ENCODE data around the gene ZNF302.
"Not testable (repeated sequence)": the region's sequence is repeated elsewhere in the genome, so short reads cannot be mapped to it uniquely, and the experiment has no call there.

Gene ZNF302

DNA sequence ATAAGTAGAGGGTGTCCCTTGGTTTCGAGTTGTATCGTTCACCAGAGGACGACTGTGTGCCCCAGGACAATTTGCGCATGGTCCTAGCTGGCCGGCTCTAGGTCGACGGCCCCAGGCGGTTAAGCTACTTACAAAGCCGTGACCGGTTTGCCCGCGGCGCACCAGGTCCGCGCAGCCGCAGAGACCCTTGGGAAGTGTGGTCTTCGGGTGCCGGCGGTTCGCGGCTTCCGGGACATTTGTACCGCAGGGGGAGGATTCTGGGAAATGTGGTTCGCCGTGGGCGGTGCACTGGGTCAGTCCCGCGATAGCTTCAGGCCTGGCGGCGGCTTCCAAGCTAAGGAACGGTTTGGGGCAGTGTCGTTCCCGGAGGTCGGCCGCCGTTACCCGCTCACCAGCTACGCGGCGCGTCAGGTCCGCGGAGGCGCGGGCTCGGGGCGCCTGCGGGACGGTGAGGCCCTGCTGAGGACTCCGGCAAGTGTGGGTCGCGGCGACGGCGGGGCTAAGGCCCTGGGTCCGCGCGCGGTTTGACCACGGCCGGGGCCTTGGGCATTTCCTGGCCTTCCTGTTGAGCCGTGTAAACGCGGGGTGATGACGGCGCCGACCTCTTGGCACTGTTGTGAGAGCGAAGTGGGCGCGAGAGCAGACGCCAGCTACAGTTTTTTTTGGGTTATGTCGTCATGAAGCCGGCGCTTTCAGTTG is at the start of gene ZNF302:
Gene ZNF302, plus strand, starts transcription at position 293 of the 699 bp plus-strand sequence. CDS start 1,127 bp downstream, outside the sequence.
- peak; percentile 95 for DNase-seq (ENCODE audit: low read depth)

DNA sequence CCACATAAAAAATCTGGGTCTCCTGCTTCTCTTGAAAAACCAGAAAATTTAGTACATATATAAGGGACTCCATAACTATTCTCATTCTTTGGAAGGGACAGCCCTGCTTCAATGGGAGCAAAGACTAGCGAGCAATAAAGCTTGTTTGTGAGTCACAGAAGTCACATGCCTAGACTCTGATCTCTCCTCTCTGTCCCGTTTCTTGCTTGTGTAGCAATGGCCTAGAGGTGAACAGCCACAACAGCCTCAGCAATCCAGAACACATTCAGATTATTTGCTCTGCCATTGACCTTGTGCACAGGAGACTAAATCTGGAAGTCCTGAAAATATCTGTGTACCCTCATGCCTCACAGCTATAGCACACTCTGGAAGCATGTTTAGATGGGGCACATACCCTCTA is 43.7 kb upstream of the ZNF302 start:
- DNase-seq (ENCODE audit: low read depth), result no peak

DNA sequence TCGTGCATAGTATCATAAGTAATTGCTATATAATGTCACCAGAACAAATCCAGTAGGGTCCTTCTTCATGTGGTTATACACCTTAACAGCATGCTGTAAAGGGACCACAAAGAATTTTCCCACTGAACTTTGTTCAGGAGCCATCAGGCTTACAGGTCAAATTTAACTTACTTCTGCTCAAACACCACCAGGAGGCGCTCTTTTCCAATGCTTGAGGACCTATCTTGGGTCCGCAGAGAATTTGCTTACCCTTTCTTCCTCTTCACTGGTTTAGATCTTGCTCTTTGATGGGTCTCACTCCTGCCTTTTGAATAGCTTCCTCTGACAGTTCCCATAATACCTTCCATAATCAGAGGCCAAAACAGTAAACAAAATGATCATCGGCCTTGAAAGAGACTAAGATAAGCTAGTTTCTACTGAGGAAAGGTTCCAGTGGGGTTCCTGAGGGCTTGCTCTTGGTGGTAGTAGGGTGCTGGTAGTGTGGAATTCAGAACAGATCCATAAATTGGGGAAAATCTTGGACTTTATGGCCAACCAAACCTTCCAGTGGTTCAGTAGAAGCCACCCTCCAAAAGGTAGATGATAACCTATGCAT is 37.9 kb upstream of the ZNF302 start:
- no peak for DNase-seq (ENCODE audit: low read depth)

DNA sequence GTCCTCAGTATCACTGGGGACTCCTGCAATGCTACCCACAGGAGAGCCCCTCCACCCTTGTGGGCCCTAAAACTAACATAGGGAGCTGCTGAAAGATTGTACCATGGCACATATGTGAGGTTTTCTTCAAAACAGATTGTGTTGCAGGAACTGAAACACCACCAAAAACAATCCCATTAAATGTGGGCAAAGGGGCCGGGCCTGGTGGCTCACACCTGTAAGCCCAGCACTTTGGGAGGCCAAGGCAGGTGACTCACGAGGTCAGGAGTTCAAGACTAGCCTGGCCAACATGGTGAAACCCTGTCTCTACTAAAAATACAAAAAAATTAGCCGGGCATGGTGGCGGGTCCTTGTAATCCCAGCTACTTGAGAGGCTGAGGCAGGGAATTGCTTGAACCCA is 35.2 kb upstream of the ZNF302 start:
- no peak for DNase-seq (ENCODE audit: low read depth)

DNA sequence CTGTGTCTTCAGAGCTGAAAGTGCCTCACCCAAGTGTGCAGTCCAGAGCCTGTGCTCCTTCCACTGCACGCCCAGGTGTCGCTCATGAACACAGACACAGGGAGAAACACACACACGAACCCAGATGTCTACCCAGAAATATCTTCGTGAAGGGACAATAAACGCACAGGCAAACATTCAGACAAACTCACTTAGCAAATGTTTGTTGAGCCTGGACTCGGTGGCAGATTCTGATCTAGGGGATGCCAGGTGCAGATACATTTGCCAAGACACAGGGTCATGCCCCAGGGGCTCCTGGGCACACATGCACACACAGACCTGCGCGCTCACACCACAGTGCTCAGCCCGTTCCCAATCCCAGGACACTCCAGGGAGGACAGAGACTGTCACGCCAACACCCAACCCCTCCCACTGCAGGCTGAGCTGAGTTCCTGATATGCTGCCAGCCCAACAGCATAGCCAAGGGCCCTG is 32.5 kb upstream of the ZNF302 start:
- DNase-seq (ENCODE audit: low read depth), result no peak

DNA sequence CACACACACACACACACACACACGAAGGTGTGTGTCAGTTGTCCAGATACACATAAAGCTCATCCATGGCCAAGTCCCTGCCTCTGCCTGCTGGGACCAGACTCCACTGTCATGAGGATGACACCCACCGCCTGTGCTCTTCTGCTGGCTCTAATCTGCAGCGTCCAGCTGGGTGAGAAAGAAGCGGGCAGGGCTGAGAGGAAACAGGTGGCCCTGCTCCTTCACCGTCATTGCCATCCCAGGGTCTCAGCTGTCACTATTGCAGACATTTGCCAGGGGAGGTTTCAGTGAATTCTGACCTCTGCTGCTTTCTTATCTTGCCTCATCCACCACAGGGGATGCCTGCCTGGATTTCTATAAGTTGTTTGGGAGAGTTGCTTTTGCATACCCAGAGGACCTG is 31.9 kb upstream of the ZNF302 start:
- DNase-seq (ENCODE audit: low read depth), result no peak

DNA sequence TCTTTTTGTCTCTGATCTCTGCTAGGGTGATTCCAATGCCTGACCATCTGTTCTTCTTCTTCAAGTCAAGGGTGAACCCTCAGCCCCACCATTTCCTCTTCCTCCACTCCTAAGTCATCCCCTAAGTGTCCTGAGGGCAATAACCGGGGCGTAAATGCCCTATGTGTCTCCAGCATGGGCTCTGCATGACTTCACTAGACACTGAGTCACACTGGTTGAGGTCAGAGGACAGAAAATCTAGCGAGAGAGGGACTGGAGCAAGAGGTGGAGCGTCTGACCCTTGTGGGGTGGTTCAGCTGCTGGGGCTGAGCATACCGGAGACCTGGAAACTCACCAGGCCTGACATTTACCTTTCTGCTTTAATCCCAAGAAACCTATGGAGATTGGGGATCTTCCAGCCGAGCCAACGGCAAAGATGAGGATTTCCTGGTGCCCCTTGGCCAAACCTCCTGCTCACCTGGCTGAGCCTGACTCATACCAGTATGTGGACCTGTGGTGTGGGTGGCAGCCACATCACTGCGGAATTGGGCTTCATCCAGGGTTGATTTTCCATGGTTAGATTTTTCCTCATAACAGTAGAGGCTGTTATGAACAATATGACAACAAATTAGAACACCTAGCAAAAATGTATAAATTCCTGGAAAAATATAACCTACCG is 27.5 kb upstream of the ZNF302 start:
- no peak for DNase-seq (ENCODE audit: low read depth)

DNA sequence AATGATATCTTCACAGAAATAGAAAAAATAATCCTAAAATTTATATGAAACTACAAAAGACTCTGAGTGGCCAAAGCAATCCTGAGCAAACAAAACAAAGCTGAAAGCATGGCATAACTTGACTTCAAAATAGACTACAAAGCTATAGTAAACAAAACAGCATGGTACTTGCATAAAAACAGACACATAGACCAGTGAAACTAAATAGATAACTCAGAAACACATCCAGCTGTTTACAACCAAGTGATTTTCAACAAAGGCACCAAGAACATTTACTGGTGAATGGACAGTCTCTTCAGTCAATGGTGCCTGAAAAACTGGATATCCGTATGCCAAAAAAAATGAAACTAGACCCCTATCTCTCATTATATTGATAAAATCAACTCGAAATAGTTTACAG is 25.7 kb upstream of the ZNF302 start:
- no peak for DNase-seq (ENCODE audit: low read depth)

DNA sequence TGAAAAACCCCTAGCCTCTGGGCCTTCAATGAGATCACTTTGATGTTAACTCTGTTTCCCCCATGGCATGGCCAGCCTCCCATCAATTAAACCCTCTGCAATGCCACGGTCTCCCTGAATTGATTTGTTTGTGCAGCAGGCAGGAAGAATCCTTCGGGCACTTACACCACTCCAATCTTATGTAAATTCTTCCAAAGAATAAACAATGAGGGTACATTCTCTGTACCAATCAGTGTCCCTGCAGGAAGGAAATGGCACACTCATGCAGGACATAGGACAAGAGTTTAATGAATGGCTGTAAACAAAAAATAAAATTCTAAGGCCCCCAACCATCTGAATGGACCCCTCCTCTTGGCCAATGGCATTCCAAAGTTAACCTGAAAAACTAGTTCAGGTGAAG is 22.7 kb upstream of the ZNF302 start:
- no peak for DNase-seq (ENCODE audit: low read depth)

DNA sequence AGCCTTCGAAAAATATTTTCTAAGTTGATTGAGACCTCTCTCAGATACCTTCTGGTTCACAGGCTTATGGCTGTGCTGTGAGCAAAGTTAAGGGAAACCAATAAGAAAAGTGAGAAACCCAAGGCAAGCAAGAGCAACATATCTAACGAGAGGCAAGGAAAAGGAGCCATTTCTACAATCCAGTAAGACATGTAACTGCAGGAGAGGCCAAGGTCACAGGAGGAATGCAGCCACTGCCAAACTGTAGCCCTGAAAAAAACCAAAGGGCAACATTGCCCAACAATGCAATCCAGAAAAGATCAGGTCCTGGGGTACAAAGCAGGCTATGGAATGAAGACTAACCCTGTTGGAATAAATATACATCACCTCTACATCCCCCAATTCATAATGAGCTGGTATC is 21.8 kb upstream of the ZNF302 start:
- DNase-seq (ENCODE audit: low read depth), result no peak

DNA sequence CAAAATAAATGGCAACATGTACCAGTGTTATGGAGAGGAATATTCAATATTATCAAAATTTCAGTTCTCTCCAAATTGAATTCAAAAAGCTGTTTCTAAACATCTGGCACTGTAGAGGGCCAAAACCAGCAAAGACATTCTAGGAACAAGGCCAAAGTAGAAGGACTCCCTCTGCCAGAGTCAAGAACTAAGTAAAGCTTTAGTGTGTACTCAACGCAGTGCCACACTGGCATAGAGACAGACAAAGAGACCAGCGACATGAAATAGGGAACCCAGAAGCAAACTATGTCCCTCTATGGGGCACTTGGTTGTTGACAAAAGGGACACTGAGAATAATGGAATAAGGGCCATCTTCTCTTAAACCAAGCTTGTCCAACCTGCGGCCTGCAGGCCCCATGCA is 16.1 kb upstream of the ZNF302 start:
- no peak for DNase-seq (ENCODE audit: low read depth)

DNA sequence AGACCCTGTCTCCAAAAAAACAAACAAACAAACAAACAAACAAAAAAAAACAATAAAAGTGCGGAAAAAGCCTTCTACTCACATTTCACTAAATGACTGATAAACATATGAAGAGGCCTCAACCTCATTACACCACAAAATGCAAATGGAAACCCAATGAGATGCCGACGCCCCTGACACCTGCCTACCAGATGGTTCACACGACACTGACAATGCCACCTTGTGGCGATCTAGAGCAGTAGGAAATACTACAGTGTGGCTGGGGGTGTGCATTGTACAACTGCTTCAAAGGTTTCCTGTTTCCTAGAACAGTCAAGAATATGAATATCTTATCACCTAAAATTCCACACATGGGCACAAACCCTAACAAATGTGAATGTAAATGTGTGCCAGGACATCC is 14.6 kb upstream of the ZNF302 start:
- no peak for DNase-seq (ENCODE audit: low read depth)

DNA sequence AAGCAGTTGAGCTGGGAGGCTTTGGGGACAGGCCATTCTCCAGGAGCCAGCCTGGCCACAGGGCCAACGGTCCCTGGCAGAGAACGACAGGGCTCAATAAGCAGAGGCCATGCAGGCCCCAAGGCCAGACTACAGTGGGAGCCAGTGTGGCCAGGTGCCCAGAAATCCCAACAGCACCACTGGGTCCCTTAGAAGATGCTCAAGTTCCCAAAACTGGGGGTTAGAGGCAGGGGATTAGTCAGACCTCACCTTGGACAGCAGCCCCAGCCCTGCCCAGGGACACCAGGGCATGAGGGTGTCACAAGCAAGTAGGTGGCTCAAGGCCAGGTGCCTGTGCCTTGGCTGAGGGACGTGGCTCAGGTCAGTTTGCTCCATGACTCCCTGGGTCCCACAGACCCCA is 13.3 kb upstream of the ZNF302 start:
- DNase-seq (ENCODE audit: low read depth), result no peak

DNA sequence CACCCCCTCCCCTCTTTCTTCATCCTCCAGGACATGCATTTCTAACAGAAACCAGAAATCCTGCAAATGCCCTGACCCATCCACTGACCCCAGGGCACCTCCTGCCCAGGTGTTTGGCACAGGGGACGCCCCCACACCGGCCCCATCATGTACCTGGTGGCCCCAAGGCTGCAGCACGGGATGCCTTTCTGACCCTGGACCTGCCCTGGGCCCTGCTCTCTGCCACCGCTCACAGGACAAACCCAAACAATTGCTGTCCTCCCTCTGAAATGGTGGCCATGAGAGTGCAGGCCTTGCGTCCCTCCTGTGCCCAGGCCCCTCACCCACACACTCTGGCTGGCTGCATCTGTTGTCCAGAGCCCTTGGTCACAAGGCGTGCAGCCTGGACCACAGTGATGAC is 12.6 kb upstream of the ZNF302 start:
- DNase-seq (ENCODE audit: low read depth), result no peak

DNA sequence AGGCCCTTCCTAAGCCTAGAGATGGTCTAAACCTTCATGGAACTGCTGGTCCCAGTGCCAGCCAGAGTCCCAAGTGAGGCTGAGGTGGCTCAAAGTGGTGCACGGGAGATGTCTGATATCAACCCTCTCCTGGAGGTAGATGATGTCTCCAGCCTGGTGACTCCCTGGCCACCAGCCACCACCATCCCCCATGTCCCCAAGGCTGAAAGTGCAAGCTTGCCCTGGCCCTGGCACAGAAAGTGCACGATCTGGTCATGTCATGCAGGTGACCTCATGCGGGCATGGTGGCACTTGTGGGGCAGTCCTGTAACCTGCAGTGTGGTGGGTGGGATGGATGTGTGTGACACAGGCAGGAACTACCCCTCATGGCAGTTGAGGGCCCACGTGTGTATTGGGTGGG is 12.2 kb upstream of the ZNF302 start:
- DNase-seq (ENCODE audit: low read depth), result not testable (repeated sequence)

DNA sequence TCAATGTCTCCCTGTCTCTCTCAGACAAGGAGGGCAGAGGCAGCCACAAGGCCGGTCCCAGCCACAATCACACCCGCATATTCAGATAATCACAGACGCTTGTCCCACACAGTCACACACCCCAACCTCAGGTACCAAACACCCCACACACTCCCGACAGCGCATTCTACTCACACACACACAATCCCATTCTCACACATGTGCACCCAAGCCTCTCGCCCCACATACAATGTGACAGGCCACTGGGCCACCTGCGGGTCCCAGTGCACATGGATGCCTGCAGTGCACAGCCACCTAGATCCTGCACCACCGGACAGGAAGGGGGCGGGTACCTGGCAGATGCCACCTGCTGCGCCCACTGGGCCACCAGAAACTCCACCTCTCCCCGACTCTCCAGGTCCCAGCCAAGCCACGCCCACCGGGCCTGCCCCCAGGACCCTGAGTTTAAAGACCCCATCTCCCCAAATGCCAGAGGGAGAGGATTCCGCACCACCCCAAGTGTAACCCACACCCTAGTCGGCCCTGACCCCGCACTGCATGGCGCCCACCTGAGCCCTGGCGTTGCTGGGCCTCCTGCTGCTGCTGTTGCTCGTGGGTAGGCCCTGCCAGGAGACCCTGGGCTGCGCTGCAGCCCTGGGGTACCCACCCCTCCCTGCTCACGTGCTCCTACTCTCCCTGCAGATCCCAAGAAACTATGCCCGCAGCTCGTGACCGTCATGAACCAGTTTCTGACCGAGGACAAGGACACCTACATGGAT is 11.1 kb upstream of the ZNF302 start:
- no peak for DNase-seq (ENCODE audit: low read depth)

DNA sequence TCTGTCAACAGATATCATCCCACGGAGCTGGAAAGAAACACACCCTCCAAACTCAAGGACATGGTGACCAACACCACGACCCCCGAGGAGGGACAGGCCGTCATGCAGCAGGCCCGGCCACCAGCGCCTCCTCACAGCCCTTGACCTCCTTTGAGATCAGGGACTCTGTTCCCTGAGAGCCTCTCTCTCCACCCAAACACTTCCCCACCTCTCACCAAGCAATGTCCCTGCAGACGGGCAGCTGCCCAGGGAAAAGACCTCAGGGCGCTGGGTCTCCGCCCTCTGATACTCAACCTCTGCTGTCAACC is 10.6 kb upstream of the ZNF302 start:
- DNase-seq (ENCODE audit: low read depth), result no peak

DNA sequence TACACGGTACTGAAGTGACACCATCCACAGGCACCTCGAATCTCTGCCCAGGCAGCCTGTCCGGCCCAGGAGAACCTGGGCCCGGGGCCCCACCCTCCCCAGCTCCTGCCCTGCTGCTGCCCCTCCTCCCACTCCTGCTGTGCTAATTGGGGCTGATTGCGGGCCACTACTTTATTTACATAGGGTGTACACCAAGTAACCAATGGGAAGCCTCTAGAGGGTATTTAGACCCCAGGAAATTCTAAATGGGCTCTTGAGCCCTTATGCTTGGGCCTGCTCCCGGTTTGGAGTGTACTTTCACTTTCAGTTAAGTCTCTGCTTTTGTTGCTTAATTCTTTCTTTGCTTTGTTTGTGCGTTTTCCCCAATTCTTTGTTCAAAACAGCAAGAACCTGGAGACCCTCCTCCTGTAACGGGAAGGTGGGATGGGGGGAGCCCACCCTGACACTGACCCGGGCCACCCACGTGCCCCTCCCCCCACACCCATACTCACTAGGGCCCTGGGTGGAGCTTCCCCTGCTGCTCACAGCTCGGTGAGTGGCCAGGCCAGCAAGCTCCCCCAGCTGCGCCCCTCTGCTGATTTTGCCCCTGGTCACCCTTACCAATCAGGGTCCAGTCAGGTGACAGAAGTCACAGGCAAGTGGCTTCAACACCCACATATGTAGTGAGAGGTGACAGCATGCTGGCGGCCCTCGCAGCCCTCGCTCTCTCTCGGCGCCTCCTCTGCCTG is 10.0 kb upstream of the ZNF302 start:
- no peak for DNase-seq (ENCODE audit: low read depth)

DNA sequence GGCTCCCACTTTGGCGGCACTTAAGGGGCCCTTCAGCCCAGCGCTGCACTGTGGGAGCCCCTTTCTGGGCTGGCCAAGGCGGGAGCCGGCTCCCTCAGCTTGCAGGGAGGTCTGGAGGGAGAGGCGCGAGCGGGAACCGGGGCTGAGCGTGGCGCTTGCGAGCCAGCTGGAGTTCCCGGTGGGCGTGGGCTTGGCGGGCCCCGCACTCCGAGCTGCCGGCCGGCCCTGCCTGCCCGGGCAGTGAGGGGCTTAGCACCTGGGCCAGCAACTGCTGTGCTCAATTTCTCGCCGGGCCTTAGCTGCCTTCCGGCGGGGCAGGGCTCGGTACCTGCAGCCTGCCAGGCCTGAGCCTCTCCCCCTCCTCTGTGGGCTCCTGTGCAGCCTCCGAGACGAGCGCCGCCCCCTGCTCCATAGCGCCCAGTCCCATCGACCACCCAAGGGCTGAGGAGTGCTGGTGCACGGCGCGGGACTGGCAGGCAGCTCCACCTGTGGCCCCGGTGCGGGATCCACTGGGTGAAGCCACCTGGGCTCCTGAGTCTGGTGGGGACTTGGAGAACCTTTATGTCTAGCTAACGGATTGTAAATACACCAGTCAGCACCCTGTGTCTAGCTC is 9.3 kb upstream of the ZNF302 start:
- DNase-seq (ENCODE audit: low read depth), result not testable (repeated sequence)

DNA sequence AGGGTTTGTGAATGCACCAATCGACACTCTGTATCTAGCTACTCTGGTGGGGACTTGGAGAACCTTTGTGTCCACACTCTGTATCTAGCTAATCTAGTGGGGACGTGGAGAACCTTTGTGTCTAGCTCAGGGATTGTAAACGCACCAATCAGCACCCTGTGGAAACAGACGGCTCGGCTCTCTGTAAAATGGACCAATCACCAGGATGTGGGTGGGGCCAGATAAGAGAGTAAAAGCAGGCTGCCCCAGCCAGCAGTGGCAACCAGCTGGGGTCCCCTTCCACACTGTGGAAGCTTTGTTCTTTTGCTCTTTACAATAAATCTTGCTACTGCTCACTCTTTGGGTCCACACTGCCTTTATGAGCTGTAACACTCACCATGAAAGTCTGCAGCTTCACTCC is 8.8 kb upstream of the ZNF302 start:
- not testable (repeated sequence) for DNase-seq (ENCODE audit: low read depth)

DNA sequence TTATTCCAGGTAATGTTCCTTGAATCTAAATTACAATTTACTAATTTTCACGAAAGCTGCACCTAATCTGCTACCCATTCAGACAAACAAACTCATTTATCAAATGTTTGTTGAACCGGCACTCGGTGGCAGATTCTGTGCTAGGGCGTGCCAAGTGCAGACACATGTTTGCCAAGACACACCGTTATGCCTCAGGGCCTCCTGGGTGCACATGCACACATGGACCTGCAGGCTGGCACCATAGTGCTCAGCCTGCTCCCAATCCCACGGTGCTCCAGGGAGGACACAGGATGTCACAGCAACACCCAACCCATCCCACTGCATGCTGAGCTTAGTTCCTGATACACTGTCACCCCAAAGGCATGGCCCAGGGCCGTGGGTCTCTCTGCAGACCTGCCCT is 8.2 kb upstream of the ZNF302 start:
- DNase-seq (ENCODE audit: low read depth), result no peak

DNA sequence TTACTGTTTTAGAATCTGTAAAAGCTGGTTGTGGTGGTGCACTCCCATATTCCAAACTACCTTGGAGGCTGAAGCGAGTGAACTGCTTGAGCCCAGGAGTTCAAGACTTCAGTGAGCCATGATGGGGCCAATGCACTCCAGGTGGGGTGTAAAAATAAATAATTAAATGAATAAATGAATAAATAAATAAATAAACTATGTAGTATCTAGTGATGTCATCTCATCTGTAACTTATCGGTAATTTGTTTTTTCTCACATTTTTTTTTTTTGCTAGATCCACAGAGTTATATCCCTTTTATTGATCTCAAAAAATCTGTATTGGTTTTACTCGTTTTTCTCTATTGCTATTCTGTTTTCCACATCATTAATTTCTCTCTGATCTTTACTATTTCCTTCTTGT is 5.5 kb upstream of the ZNF302 start:
- no peak for DNase-seq (ENCODE audit: low read depth)
